DMS114 treated with DMSO at 0.1 percent for 48 hours (cell line): ENCODE results near the gene MON2.
"Not testable (repeated sequence)": the region's sequence is repeated elsewhere in the genome, so short reads cannot be mapped to it uniquely, and the experiment has no call there.

Experiments
- DNase-seq: peaks from one replicate; lab custom pipeline; 2025; ENCODE audit not compliant: unreplicated experiment; lab: John Stamatoyannopoulos, UW

MON2 gene

GRCh38 chr12:62469704-62470103, 3.1 kb downstream of the MON2 start:
- no peak for DNase-seq

GRCh38 chr12:62471734-62472133, 5.1 kb downstream of the MON2 start:
- no peak for DNase-seq

- DNase-seq, result no peak
Observed at GRCh38 chr12:62472472-62472871, 5.8 kb downstream of the MON2 start.

GRCh38 chr12:62481843-62482540, 15.4 kb downstream of the MON2 start:
- no peak for DNase-seq

GRCh38 chr12:62482769-62483168, 16.1 kb downstream of the MON2 start:
- no peak for DNase-seq

- DNase-seq, result no peak
Observed at GRCh38 chr12:62484233-62484632, 17.6 kb downstream of the MON2 start.

- DNase-seq, result no peak
Observed at GRCh38 chr12:62505786-62506185, 39.2 kb downstream of the MON2 start.

GRCh38 chr12:62512901-62513300, 46.3 kb downstream of the MON2 start:
- no peak for DNase-seq

- not testable (repeated sequence) for DNase-seq
Observed at GRCh38 chr12:62514080-62514479, 47.5 kb downstream of the MON2 start.

- no peak for DNase-seq
Observed at GRCh38 chr12:62516927-62517326, 50.3 kb downstream of the MON2 start.

- DNase-seq, result no peak
Observed at GRCh38 chr12:62517887-62518286, 51.3 kb downstream of the MON2 start.

- DNase-seq, result no peak
Observed at GRCh38 chr12:62519043-62519442, 52.4 kb downstream of the MON2 start.

- DNase-seq, result no peak
Observed at GRCh38 chr12:62520361-62520760, 53.7 kb downstream of the MON2 start.

GRCh38 chr12:62522984-62523383, 56.4 kb downstream of the MON2 start:
- no peak for DNase-seq

- DNase-seq, result no peak
Observed at GRCh38 chr12:62523619-62524018, 57.0 kb downstream of the MON2 start.

- DNase-seq, result no peak
Observed at GRCh38 chr12:62525271-62525670, 58.6 kb downstream of the MON2 start.

- DNase-seq, result no peak
Observed at GRCh38 chr12:62530596-62530995, 64.0 kb downstream of the MON2 start.

- DNase-seq, result no peak
Observed at GRCh38 chr12:62532333-62532732, 65.7 kb downstream of the MON2 start.

GRCh38 chr12:62533087-62533754, 66.6 kb downstream of the MON2 start:
- no peak for DNase-seq

- DNase-seq, result no peak
Observed at GRCh38 chr12:62533755-62534107, 67.1 kb downstream of the MON2 start.

- no peak for DNase-seq
Observed at GRCh38 chr12:62536546-62536945, 69.9 kb downstream of the MON2 start.

GRCh38 chr12:62537551-62537950, 70.9 kb downstream of the MON2 start:
- no peak for DNase-seq

GRCh38 chr12:62540354-62540753, 73.7 kb downstream of the MON2 start:
- no peak for DNase-seq
